GM12864 (cell line): Measurements from ENCODE around the gene AQP3.
A peak's percentile ranks its signal among the peaks of the same experiment; 100 is the strongest.

Experiments
- DNase-seq: peaks from one replicate; pipeline ENCODE4 v3.0.0-alpha.2; 2011; ENCODE audit warnings: low read depth
- H3K4me3 ChIP-seq: 2 replicates; pipeline ENCODE4 v1.5.1; 2011; ENCODE audit warnings: mild to moderate bottlenecking, low read depth, low read length, control low read depth
- CTCF ChIP-seq: IDR thresholded peaks from 2 replicates; pipeline ENCODE4 v1.5.1; 2011; ENCODE audit warnings: low read depth, mild to moderate bottlenecking, moderate library complexity, low read length, control low read depth, inconsistent platforms; ENCODE audit errors: missing control alignments

AQP3 gene

GRCh38 chr9:33468215-33468730 lies 20.9 kb upstream of the AQP3 start:
- no peak for DNase-seq
- no peak overlapping the region for H3K4me3 ChIP-seq
- TF ChIP-seq CTCF = no peak

GRCh38 chr9:33467526-33467925 lies 20.1 kb upstream of the AQP3 start:
- no peak overlapping the region for H3K4me3 ChIP-seq
- DNase-seq = no peak
- no peak for TF ChIP-seq CTCF

- peak; percentile 100 for TF ChIP-seq CTCF
- H3K4me3 ChIP-seq = no peak overlapping the region
- no peak for DNase-seq
Measured at GRCh38 chr9:33466565-33467495, 19.4 kb upstream of the AQP3 start.

GRCh38 chr9:33465596-33466564 lies 18.5 kb upstream of the AQP3 start:
- no peak overlapping the region for H3K4me3 ChIP-seq
- DNase-seq = no peak
- no peak for TF ChIP-seq CTCF

GRCh38 chr9:33465096-33465495 lies 17.7 kb upstream of the AQP3 start:
- TF ChIP-seq CTCF = no peak
- no peak overlapping the region for H3K4me3 ChIP-seq
- DNase-seq = no peak

GRCh38 chr9:33464045-33464636 lies 16.7 kb upstream of the AQP3 start:
- DNase-seq = no peak
- no peak overlapping the region for H3K4me3 ChIP-seq
- no peak for TF ChIP-seq CTCF
